WTC11 (cell line): Measurements from ENCODE around the gene LARP1.

Experiments used
- FOXK1 ChIP-seq: sonication (generic); formaldehyde crosslinking; IDR thresholded peaks from 2 replicates; pipeline ENCODE4 v1.8.0; 2022; ENCODE audit warnings: mild to moderate bottlenecking, moderate library complexity, missing genetic modification reagents
- SMAD3 ChIP-seq: sonication (generic); formaldehyde crosslinking; IDR thresholded peaks from 2 replicates; pipeline ENCODE4 v1.8.0; 2022; ENCODE audit warnings: missing genetic modification reagents, mild to moderate bottlenecking, borderline replicate concordance
- ZNF121 ChIP-seq: sonication (generic); formaldehyde crosslinking; IDR thresholded peaks from 2 replicates; pipeline ENCODE4 v1.8.0; 2023; ENCODE audit warnings: missing genetic modification reagents
- ZNF232 ChIP-seq: sonication (generic); formaldehyde crosslinking; IDR thresholded peaks from 2 replicates; pipeline ENCODE4 v1.8.0; 2022; ENCODE audit warnings: mild to moderate bottlenecking, missing genetic modification reagents
- ZSCAN18 ChIP-seq: fragments of 250-450 bp; sonication (Bioruptor Pico); IDR thresholded peaks from 2 replicates; pipeline ENCODE4 v2.1.2; 2022; ENCODE audit warnings: mild to moderate bottlenecking, moderate library complexity
- TF ChIP-seq, protein P1 (sequence below): fragments of 200-600 bp; IDR thresholded peaks from 2 replicates; pipeline ENCODE4 v1.8.0; 2022; ENCODE audit warnings: antibody characterized with exemption

DNA sequence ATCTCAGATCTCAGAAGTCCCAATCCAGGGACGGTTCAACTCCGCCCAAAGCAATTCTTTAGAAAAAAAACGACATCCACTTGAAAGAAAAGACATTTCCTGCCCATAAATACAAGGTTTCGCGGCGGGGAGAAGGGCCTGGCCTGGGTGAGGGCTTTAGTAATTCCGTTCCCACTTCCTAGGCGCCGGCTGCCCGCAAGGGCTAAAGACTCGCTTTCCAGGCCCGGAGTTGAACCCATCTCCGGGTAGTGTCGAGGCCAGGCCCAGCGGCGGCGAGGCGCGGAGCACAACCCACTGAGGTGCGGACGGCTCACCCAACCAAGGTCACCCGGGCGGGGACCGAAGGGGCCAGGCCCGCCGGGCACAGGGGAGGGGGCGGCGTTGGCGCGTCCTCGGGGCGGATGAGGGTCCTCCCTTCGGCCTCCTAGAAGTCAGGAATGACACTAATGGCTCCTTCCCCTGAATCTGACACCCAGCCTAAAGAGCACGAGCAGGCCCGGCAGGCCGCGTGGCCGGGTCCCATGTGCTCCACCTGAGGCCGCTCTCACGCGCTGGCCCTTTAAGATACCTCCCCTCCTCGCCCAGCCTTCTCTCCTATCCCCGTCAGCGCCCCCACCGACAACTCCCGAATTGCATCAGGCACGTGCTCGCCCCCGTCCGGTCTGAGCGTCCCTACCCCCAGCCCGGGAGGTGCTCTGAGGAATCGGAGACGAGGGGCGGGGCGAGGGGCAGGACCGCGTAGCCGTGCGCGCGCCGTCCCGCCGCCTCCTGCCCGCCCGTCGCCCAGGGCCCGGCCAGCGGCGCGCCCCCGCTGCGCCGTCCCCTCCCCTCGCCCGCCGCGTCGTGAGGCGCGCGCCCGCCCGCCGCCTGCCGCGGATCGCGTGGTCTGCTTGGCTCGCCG is 467 bp upstream of the LARP1 start:
- no peak for TF ChIP-seq ZSCAN18 (CRISPR knock-in tag)
- TF ChIP-seq, protein P1, sequence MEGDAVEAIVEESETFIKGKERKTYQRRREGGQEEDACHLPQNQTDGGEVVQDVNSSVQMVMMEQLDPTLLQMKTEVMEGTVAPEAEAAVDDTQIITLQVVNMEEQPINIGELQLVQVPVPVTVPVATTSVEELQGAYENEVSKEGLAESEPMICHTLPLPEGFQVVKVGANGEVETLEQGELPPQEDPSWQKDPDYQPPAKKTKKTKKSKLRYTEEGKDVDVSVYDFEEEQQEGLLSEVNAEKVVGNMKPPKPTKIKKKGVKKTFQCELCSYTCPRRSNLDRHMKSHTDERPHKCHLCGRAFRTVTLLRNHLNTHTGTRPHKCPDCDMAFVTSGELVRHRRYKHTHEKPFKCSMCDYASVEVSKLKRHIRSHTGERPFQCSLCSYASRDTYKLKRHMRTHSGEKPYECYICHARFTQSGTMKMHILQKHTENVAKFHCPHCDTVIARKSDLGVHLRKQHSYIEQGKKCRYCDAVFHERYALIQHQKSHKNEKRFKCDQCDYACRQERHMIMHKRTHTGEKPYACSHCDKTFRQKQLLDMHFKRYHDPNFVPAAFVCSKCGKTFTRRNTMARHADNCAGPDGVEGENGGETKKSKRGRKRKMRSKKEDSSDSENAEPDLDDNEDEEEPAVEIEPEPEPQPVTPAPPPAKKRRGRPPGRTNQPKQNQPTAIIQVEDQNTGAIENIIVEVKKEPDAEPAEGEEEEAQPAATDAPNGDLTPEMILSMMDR = no peak
- TF ChIP-seq ZNF232 (CRISPR knock-in tag) = peak; percentile 83; the same call in 1 of the 2 replicates
- TF ChIP-seq SMAD3 (CRISPR knock-in tag) = peak; percentile 93
- TF ChIP-seq FOXK1 = peak; percentile 93; the same call in 1 of the 2 replicates
- no peak for TF ChIP-seq ZNF121
